SK-N-SH (cell line): Measurements from ENCODE around the gene MOB1A. TPM values are rescaled to one million over a fixed set of nuclear protein-coding genes. Genes with fewer than 3 reads are reported as not detected.

ENCODE experiments used
- CTCF ChIA-PET: fragments of 300-600, 350-600 bp; formaldehyde crosslinking; extraction: SDS; loops from one replicate; lab custom pipeline; 2021; lab: Yijun Ruan, JAX
- POLR2A ChIA-PET: fragments of 350-600 bp; sonication (Branson Sonifier 250); formaldehyde crosslinking; extraction: SDS; loops from one replicate; lab custom pipeline; 2020; ENCODE audit warnings: antibody characterized with exemption, inconsistent platforms; lab: Yijun Ruan, JAX
- DNase-seq: peaks from one replicate; pipeline ENCODE4 v3.0.0; 2012
- H2AFZ ChIP-seq: fragments of 200-600 bp; sonication (generic); 2 replicates; pipeline ENCODE4 v1.8.1; 2016; ENCODE audit warnings: antibody characterized with exemption, mild to moderate bottlenecking, low read depth
- H3F3A ChIP-seq: fragments of 200-600 bp; sonication (generic); replicated peaks from 2 replicates; pipeline ENCODE3; 2016; ENCODE audit warnings: antibody characterized with exemption, mild to moderate bottlenecking; ENCODE audit not compliant: insufficient read depth
- H3K27ac ChIP-seq, 2 experiments: fragments of 200-500 bp in 1 of 2; fragments of 200-600 bp in 1 of 2; sonication (Bioruptor generic) in 1 of 2; sonication (generic), shearing (Covaris generic) in 1 of 2; 2 replicates each; pipeline versions ENCODE4 v1.5.1 to v1.6.1; 2014 to 2016; ENCODE audit warnings: low read depth in 2 of 2, inconsistent platforms in 1 of 2, low read length in 1 of 2, mild to moderate bottlenecking in 1 of 2, mixed read lengths in 1 of 2
- H3K27me3 ChIP-seq: fragments of 200-600 bp; sonication (generic), shearing (Covaris generic); 2 replicates; pipeline ENCODE4 v1.6.1; 2016; ENCODE audit warnings: mixed run types; ENCODE audit not compliant: insufficient read depth
- H3K36me3 ChIP-seq, 2 experiments: fragments of 200-500 bp in 1 of 2; fragments of 200-600 bp in 1 of 2; sonication (Bioruptor generic) in 1 of 2; sonication (generic) in 1 of 2; replicated peaks in 1 of 2; 2 replicates each; pipeline versions ENCODE3 to v1.5.1; 2014 to 2016; ENCODE audit warnings: low read length in 1 of 2, mild to moderate bottlenecking in 1 of 2; ENCODE audit not compliant: insufficient read depth in 2 of 2, control insufficient read depth in 1 of 2
- H3K4me1 ChIP-seq, 2 experiments: fragments of 200-500 bp in 1 of 2; fragments of 200-600 bp in 1 of 2; sonication (Bioruptor generic) in 1 of 2; sonication (generic), shearing (Covaris generic) in 1 of 2; 2 replicates each; pipeline versions ENCODE4 v1.5.1 to v1.6.1; 2014 to 2016; ENCODE audit warnings: low read depth in 1 of 2, low read length in 1 of 2, mixed run types in 1 of 2; ENCODE audit not compliant: insufficient read depth in 2 of 2, control insufficient read depth in 1 of 2
- H3K4me2 ChIP-seq: fragments of 200-600 bp; sonication (generic), shearing (Covaris generic); 2 replicates; pipeline ENCODE4 v1.6.1; 2017; ENCODE audit warnings: mixed run types
- H3K4me3 ChIP-seq, 2 experiments: fragments of 200-500 bp in 1 of 2; fragments of 200-600 bp in 1 of 2; sonication (Bioruptor generic) in 1 of 2; sonication (generic), shearing (Covaris generic) in 1 of 2; 2 replicates each; pipeline versions ENCODE4 v1.5.1 to v1.8.1; 2014 to 2016; ENCODE audit warnings: low read depth in 2 of 2, inconsistent platforms in 1 of 2, low read length in 1 of 2, mild to moderate bottlenecking in 1 of 2, mixed read lengths in 1 of 2, moderate library complexity in 1 of 2
- H3K79me2 ChIP-seq: fragments of 200-600 bp; sonication (generic); 2 replicates; pipeline ENCODE4 v1.8.1; 2017; ENCODE audit warnings: mild to moderate bottlenecking; ENCODE audit not compliant: insufficient read depth
- H3K9ac ChIP-seq: fragments of 200-600 bp; sonication (generic); 2 replicates; pipeline ENCODE4 v1.6.1; 2017; ENCODE audit warnings: mixed run types
- H3K9me2 ChIP-seq: fragments of 200-600 bp; sonication (generic); 2 replicates; pipeline ENCODE4 v1.6.1; 2017; ENCODE audit warnings: mixed run types
- H3K9me3 ChIP-seq: fragments of 200-600 bp; sonication (generic); 2 replicates; pipeline ENCODE4 v1.6.1; 2017; ENCODE audit warnings: mixed run types, mild to moderate bottlenecking, moderate library complexity
- H4K20me1 ChIP-seq: fragments of 200-600 bp; sonication (generic); 2 replicates; pipeline ENCODE4 v1.6.1; 2017; ENCODE audit warnings: mild to moderate bottlenecking, mixed run types; ENCODE audit not compliant: insufficient read depth
- CHD2 ChIP-seq: fragments of 150-350 bp; IDR thresholded peaks from 2 replicates; pipeline ENCODE4 v1.6.1; 2018; ENCODE audit warnings: low read length; ENCODE audit not compliant: partially characterized antibody
- EP300 ChIP-seq, 2 experiments: IDR thresholded peaks; 2 replicates each; pipeline versions ENCODE4 v1.4.0 to v1.6.1; 2012; ENCODE audit warnings: borderline replicate concordance in 1 of 2, low read depth in 1 of 2, low read length in 1 of 2
- EZH2phosphoT487 ChIP-seq: fragments of 200-600 bp; sonication (generic); IDR thresholded peaks from 2 replicates; pipeline ENCODE4 v1.6.1; 2017; ENCODE audit warnings: low read depth, mixed run types, mild to moderate bottlenecking, antibody characterized with exemption, moderate library complexity, borderline replicate concordance
- FOXM1 ChIP-seq: IDR thresholded peaks from 2 replicates; pipeline ENCODE4 v1.4.0; 2012; ENCODE audit warnings: low read depth, mild to moderate bottlenecking
- IRF3 ChIP-seq: fragments of 150-350 bp; IDR thresholded peaks from 2 replicates; pipeline ENCODE4 v1.6.1; 2016; ENCODE audit warnings: mild to moderate bottlenecking, low read depth, low read length
- JUND ChIP-seq: IDR thresholded peaks from 2 replicates; pipeline ENCODE4 v1.4.0; 2012
- NRF1 ChIP-seq: IDR thresholded peaks from 2 replicates; pipeline ENCODE4 v1.6.1; 2012; ENCODE audit warnings: low read depth, mild to moderate bottlenecking, low read length
- PBX3 ChIP-seq: IDR thresholded peaks from 2 replicates; pipeline ENCODE4; 2012
- POLR2AphosphoS5 ChIP-seq: IDR thresholded peaks from 2 replicates; pipeline ENCODE4 v1.6.1; 2012; ENCODE audit warnings: low read depth, low read length
- RAD21 ChIP-seq: IDR thresholded peaks from 2 replicates; pipeline ENCODE4 v1.6.1; 2012; ENCODE audit warnings: mild to moderate bottlenecking, low read length
- REST ChIP-seq: IDR thresholded peaks from 2 replicates; pipeline ENCODE4 v1.6.1; 2012; ENCODE audit warnings: mild to moderate bottlenecking, low read depth, low read length, moderate library complexity
- RFX5 ChIP-seq: IDR thresholded peaks from 2 replicates; pipeline ENCODE4 v1.6.1; 2012; ENCODE audit warnings: mild to moderate bottlenecking, improper control_type of control experiment, low read length
- TAF1 ChIP-seq: IDR thresholded peaks from 2 replicates; pipeline ENCODE4 v1.6.1; 2012; ENCODE audit warnings: low read depth, mild to moderate bottlenecking, low read length, moderate library complexity, borderline replicate concordance
- TCF12 ChIP-seq: IDR thresholded peaks from 2 replicates; pipeline ENCODE4 v1.4.0; 2012
- USF2 ChIP-seq: fragments of 150-350 bp; IDR thresholded peaks from 2 replicates; pipeline ENCODE4 v1.6.1; 2017; ENCODE audit warnings: antibody characterized with exemption, low read length, low read depth, borderline replicate concordance
- WGBS: methylation state at CpG from one replicate; pipeline ENCODE4 v1.1.6; 2017; ENCODE audit warnings: low lambda C conversion rate; 5-methylcytosine and 5-hydroxymethylcytosine counted together
- polyA plus RNA-seq, 3 experiments: library from polyadenylated mRNA; depleted of rRNA; stranded (reverse); fragments of >200 nt; gene quantifications; 2 replicates each; pipeline ENCODE4 v1.2.3, GENCODE V29; 2012

Gene MOB1A
- polyA plus RNA-seq, 1 of the 3 experiments (the other 2 are of a cell fraction), result 15.3 TPM

- Histone ChIP-seq H3K9me3 (no peaks in the 10 kb centered on the region), H3K9ac (no peak overlapping the region), H4K20me1 (peaks cover 88% of the 10 kb centered on the region), H3K4me2 (no peak overlapping the region), H3K36me3 (peaks cover 11 to 55% of the 10 kb centered on the region in 2 experiments), H3K4me3 (no peak overlapping the region), H3K4me1 (peaks cover 3 to 22% of the 10 kb centered on the region in 2 experiments; a peak in 3 of 4 replicates), H3F3A (no peaks in the 10 kb centered on the region), H2AFZ (no peak overlapping the region), H3K9me2 (no peaks in the 10 kb centered on the region), H3K79me2 (peaks cover 88% of the 10 kb centered on the region), H3K27ac (no peak overlapping the region), H3K27me3 (no peaks in the 10 kb centered on the region)
- WGBS, result 91% methylated on average over 5 of the region's 5 CpGs
- no peak for DNase-seq
- POLR2A ChIA-PET, result no interaction called here
- CTCF ChIA-PET, result interaction anchor here (1.2 kb wide), 1 partner anchor 187 kb away, joined by 3 read pairs; no protein-coding TSS in a partner anchor
- TF ChIP-seq EZH2phosphoT487 (no peak), IRF3 (no peak), FOXM1 (no peak)
Measured at GRCh38 chr2:74205113-74205512, 26.4 kb upstream of the MOB1A start.

- no peaks in the 10 kb centered on the region for H3K9me3 ChIP-seq
- no peaks in the 10 kb centered on the region for H3K9me2 ChIP-seq
- DNase-seq, result no peak
- CTCF ChIA-PET, result no interaction called here
- H3F3A ChIP-seq, result no peaks in the 10 kb centered on the region
- no peak overlapping the region for H3K27ac ChIP-seq
- POLR2A ChIA-PET, result no interaction called here
- H3K4me2 ChIP-seq, result no peak overlapping the region
- WGBS, result 96% methylated on average over 3 of the region's 3 CpGs
- TF ChIP-seq CHD2, result no peak
- no peak for TF ChIP-seq IRF3
- no peak for TF ChIP-seq USF2
- TF ChIP-seq EP300 (IDR thresholded peaks at IDR 0.05; ENCODE audit: borderline replicate concordance in 1 of 2, low read depth in 1 of 2, low read length in 1 of 2), result no peak
- no peak for TF ChIP-seq TAF1
- no peak for TF ChIP-seq TCF12
- no peak for TF ChIP-seq EZH2phosphoT487
- no peak for TF ChIP-seq NRF1
- TF ChIP-seq POLR2AphosphoS5, result no peak
- no peak for TF ChIP-seq RAD21
- TF ChIP-seq RFX5, result no peak
- TF ChIP-seq PBX3, result no peak
- no peak for TF ChIP-seq JUND
- no peak for TF ChIP-seq REST
- no peak overlapping the region for H3K4me3 ChIP-seq
- peaks cover 5 to 23% of the 10 kb centered on the region in 2 experiments; a peak in 3 of 4 replicates for H3K4me1 ChIP-seq
- H3K27me3 ChIP-seq, result no peaks in the 10 kb centered on the region
- H3K36me3 ChIP-seq, result peaks cover 7 to 48% of the 10 kb centered on the region in 2 experiments
- H2AFZ ChIP-seq, result no peak overlapping the region
- H3K9ac ChIP-seq, result no peak overlapping the region
- H4K20me1 ChIP-seq, result peaks cover 95% of the 10 kb centered on the region
- peaks cover 94% of the 10 kb centered on the region for H3K79me2 ChIP-seq
Measured at GRCh38 chr2:74204436-74204835, 25.8 kb upstream of the MOB1A start.
